Activated CD8-positive, alpha-beta memory T cell treated with anti-CD3 and anti-CD28 coated beads for 36 hours (primary cell): ENCODE measurements around the gene UNC13A. TPM values are rescaled to one million over a fixed set of nuclear protein-coding genes. Genes with fewer than 3 reads are reported as not detected.

ENCODE experiments used
- CTCF ChIA-PET: fragments of 350-600 bp; sonication (Branson Sonifier 250); formaldehyde crosslinking; loops from one replicate; lab custom pipeline; 2021; ENCODE audit warnings: antibody characterized with exemption; lab: Charles Lee
- POLR2A ChIA-PET: fragments of 350-600 bp; sonication (Branson Sonifier 250); formaldehyde crosslinking; loops from one replicate; lab custom pipeline; 2021; ENCODE audit warnings: antibody characterized with exemption; lab: Charles Lee
- total RNA-seq, 2 experiments: library from RNA; stranded (reverse); gene quantifications; one replicate each; pipeline ENCODE4 v1.2.3, GENCODE V29; 2021

The UNC13A gene
- total RNA-seq, 2 experiments from 2014 or later: 0.02 TPM; not detected in 1

GRCh38 chr19:17718947-17719711, 31.0 kb upstream of the UNC13A start, which contains the start of gene MAP1S:
TSS of gene MAP1S (plus strand) at chr19:17719480. CDS start at chr19:17719503, 23 bp downstream.
- CTCF ChIA-PET: interaction anchor here (0.6 to 1.9 kb wide), 7 partner anchors 15 to 140 kb away, joined by 3 to 9 read pairs (median 3); partner anchors contain the start of gene RPL18A
- POLR2A ChIA-PET: interaction anchor here (0.7 to 1.1 kb wide), 5 partner anchors 9 to 140 kb away, joined by 3 to 4 read pairs (median 3); partner anchors contain the start of gene RPL18A

GRCh38 chr19:17718550-17718946, 30.4 kb upstream of the UNC13A start:
- CTCF ChIA-PET: interaction anchor here (0.8 to 1.0 kb wide), 3 partner anchors 34 to 141 kb away, joined by 3 to 4 read pairs (median 3); partner anchors contain the start of gene RPL18A
- POLR2A ChIA-PET: interaction anchor here (1.0 to 1.1 kb wide), 2 partner anchors 25 to 48 kb away, joined by 3 to 4 read pairs; no protein-coding TSS in a partner anchor

DNA sequence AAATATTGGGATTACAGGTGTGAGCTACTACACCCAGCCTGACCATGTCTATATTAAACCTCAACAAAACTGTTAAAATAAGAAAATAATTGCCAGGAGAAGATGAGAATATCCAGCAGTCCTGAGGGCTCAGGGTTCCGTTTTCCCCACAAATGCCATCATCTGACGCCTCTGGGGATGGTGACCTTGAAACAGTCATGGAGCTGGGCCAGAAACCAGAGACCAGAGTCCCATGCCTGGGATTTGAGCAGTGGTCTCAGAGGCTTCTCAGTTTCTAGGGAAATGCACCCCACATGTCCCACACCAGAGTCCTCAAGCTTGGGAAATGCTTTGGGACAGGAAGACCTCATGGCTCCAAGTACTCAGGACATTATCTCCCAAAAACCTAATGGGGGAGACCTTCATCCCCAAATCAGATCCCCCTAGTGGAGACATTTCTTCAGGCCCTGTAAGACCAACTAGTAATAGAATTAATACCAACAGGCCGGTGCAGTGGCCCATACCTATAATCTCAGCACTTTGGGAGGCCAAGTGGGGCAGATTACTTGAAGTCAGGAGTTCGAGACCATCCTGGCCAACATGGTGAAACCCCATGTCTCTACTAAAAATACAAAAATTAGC, 28.3 kb upstream of the UNC13A start:
- POLR2A ChIA-PET: no interaction called here
- CTCF ChIA-PET: interaction anchor here (0.7 to 1.6 kb wide), 3 partner anchors 20 to 94 kb away, joined by 3 to 5 read pairs (median 5); no protein-coding TSS in a partner anchor

DNA sequence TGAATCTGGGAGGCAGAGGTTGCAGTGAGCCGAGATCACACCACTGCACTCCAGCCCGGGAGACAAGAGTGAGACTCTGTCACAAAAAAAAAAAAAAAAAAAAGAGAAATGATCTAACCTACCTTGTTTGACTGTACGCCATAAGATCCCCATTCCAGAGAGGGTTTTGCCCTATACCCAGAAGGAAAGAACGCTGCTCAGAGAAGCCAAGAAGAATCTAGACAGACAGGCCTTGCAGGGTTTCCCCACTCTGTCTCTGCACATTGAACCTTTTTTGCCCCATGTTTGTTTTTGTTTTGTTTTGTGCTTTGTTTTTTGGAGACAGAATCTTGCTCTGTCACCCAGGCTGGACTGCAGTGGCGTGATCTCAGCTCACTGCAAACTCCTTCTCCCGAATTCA, 23.7 kb upstream of the UNC13A start:
- CTCF ChIA-PET: no interaction called here
- POLR2A ChIA-PET: no interaction called here

- POLR2A ChIA-PET: no interaction called here
- CTCF ChIA-PET: no interaction called here
Observed at GRCh38 chr19:17706750-17707181, 18.6 kb upstream of the UNC13A start.

- ChIA-PET POLR2A (no interaction called here), CTCF (interaction anchor here (0.7 to 3.2 kb wide), 13 partner anchors 16 to 229 kb away, joined by 3 to 19 read pairs (median 4); partner anchors contain the start of genes CCDC124, MAP1S and RPL18A)
Observed at GRCh38 chr19:17703824-17704463, 15.8 kb upstream of the UNC13A start.

DNA sequence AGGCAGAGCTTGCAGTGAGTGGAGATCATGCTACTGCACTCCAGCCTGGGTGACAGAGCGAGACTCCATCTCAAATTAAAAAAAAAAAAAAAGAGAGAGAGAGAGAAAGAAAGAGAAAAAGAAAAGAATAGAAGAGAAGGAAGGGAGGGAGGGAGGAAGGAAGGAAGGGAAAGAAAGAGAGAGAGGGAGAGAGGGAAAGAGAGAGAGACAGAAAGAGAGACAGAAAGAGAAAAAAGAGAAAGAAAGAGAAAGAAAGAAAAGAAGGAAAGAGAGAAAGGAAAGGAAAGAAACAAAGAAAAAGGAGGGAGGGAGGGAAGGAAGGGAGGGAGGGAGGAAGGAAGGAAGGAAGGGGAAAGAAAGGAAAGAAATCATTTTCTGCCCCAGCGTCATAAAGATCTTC, 7.0 kb upstream of the UNC13A start:
- ChIA-PET CTCF (no interaction called here), POLR2A (no interaction called here)

DNA sequence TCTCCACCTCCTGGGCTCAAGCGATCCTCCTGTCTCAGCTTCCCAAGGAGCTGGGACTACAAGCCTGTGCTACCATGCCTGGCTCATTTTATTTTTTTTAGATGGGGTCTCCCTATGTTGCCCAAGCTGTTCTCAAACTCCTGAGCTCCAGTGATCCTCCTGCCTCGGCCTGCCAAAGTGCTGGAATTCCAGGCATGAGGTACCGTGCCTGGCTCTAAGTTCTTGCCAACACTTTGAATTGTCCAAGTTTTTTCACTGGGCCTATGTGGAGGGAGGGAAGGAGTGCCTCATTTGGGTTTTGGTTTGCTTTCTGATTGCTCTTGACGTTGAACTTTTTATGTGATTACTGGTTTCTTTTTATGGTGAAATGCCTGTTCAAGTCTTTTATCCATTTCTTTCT, 4.4 kb upstream of the UNC13A start:
- POLR2A ChIA-PET: no interaction called here
- CTCF ChIA-PET: interaction anchor here (0.6 kb wide), 1 partner anchor 74 kb away, joined by 3 read pairs; no protein-coding TSS in a partner anchor

DNA sequence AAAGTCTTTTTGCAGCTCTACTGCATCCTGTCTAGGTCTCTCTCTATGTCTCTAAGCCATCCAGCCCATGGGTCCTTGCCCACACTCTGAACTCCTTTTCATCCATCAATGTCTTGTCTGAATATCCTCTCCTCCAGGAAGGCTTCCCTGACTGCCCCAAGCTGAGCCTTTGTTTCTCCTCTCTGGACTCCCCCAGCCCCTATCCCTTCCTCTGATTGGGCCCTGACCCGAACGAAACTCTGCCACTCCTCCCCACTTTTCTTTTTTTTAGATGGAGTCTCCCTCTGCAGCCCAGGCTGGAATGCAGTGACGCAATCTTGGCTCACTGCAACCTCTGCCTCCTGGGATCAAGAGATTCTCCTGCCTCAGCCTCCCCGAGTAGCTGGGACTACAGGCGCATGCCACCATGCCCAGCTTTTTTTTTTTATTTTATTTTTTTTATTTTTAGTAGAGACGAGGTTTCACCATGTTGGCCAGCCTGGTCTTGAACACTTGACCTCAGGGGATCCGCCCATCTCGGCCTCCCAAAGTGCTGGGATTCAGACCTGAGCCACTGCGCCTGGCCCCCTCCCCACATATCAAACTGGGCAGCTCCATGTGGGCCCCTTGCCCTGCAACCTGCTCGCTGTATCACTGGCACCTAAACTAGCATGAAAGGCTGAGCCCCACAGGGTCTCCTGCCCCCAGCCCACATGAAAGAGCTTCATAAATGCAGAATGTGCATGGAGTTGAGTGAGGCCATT, 870 bp upstream of the UNC13A start:
- ChIA-PET POLR2A (no interaction called here), CTCF (interaction anchor here (0.6 kb wide), 1 partner anchor 137 kb away, joined by 3 read pairs; no protein-coding TSS in a partner anchor)

GRCh38 chr19:17687141-17687856, 855 bp downstream of the UNC13A start:
- POLR2A ChIA-PET: no interaction called here
- CTCF ChIA-PET: no interaction called here

- ChIA-PET CTCF (no interaction called here), POLR2A (no interaction called here)
Observed at GRCh38 chr19:17686592-17687024, 1.5 kb downstream of the UNC13A start.

DNA sequence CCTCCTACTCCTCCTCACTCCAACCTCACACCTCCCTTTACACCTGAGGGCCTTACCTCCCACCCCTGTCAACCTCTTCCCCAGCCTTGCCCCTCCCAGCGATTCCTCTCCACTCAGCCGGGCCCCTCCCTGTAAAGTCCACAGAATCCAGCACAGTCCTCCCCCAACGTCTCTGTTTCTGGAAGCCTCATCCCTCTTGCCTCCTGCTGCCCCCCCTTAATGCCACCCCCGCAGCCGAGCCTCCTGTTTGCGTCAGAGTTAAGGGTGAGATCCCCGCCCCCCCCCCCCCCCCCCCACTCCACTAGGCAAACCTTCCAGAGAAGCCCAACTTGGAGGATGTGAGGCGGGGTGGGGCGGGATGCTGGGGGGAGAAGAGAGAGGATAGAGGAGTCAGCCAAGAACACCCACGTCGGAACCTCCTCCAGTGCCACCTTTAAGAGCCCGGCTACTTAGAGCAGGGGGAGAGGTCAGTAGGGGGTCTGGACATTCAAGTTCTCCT, 2.1 kb downstream of the UNC13A start:
- ChIA-PET CTCF (no interaction called here), POLR2A (no interaction called here)

DNA sequence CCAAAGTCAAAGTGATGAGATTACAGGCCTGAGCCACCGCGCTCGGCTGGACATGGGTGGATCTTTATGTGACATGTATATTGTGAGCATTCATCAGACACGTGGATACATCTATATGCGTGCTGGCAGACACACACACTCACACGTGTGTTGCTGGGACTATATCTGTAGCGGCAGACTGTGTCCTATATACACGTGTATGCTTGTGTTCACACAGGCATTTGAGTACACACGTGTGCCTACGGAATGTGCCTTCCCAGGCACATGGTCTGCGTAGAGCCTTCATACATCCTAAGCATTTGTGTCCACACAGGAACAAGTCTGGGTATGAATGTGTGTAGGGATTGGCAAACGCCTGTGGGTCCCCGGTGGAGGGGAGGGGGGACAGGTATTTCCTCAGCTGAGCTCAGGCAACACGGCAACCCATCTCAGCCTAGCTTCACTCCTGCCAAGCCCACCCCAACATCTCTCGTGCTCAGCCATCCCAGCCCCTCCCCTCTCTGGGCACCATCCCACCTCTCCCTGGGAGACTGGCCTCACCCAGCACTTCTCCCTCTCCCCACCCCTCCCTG, 2.6 kb downstream of the UNC13A start:
- ChIA-PET POLR2A (no interaction called here), CTCF (no interaction called here)

- CTCF ChIA-PET: interaction anchor here (0.6 kb wide), 1 partner anchor 46 kb away, joined by 3 read pairs; no protein-coding TSS in a partner anchor
- POLR2A ChIA-PET: no interaction called here
Observed at GRCh38 chr19:17684256-17684655, 3.9 kb downstream of the UNC13A start.

- ChIA-PET POLR2A (no interaction called here), CTCF (no interaction called here)
Observed at GRCh38 chr19:17683078-17683477, 5.1 kb downstream of the UNC13A start.

DNA sequence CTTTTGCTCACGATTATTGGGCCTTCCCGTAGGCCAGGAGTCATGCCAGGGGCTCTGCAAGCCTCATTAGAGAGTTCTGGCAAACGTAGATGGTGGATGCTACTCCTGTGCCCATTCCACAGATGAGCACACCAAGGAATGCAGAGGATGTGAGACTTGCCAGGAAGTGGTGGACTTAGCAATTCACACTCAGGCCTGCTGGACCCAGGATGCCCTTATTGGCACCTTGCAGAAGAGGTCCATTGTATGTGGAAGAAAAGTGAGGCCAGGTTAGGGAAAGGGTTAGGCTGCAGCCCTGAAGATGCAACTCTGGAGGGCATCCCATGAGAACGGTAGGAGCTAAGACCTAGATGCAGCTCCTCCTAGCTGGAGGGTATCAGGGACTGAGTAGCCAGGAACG, 5.9 kb downstream of the UNC13A start:
- ChIA-PET POLR2A (no interaction called here), CTCF (no interaction called here)

DNA sequence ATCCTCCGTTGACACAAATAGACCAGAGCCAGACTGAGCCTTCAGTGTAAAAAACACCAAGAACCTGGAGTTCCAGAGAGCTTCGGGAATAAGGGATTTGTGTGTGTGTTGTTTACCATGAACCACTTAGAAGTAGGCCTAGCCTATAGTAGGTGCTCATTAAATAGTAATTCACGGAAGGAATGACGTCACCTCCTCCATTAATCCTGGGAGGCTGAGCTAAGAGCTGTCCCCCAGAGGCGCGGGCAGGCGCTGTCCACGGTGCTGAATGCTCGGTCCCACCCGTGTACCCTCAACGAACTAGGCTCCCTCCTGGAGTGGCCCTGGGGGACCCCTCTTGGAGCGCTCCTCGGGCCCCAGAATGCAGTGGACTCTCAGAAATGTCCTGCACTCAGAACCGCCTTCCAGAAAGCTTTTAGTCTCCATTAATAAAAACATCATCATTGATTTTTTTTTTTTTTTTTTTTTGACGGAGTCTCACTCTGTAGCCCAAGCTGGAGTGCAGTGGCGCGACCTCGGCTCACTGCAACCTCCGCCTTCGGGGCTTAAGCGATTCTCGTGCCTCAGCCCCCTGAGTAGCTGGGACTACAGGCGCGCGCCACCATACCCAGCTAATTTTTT, 6.5 kb downstream of the UNC13A start:
- ChIA-PET CTCF (interaction anchor here (0.9 kb wide), 1 partner anchor 98 kb away, joined by 4 read pairs; no protein-coding TSS in a partner anchor), POLR2A (interaction anchor here (0.5 kb wide), 1 partner anchor 169 kb away, joined by 4 read pairs; no protein-coding TSS in a partner anchor)
